PFSK-1 (cell line): ENCODE measurements around the gene SUSD6.

Experiments
- FOXP2 ChIP-seq: optimal IDR thresholded peaks from 2 replicates; pipeline ENCODE3; 2011; ENCODE audit warnings: borderline replicate concordance, control low read depth, inconsistent platforms; ENCODE audit not compliant: insufficient read depth; ENCODE audit errors: extremely low read length, extremely low read depth
- POLR2AphosphoS5 ChIP-seq: IDR thresholded peaks from 2 replicates; pipeline ENCODE4 v1.6.1; 2012; ENCODE audit warnings: low read depth, mild to moderate bottlenecking, control low read depth, low read length, moderate library complexity
- SIN3A ChIP-seq: IDR thresholded peaks from 2 replicates; pipeline ENCODE4 v1.6.1; 2012; ENCODE audit warnings: mild to moderate bottlenecking, low read length, moderate library complexity, borderline replicate concordance; ENCODE audit not compliant: insufficient read depth
- TAF1 ChIP-seq: IDR thresholded peaks from 2 replicates; pipeline ENCODE4 v1.6.1; 2012; ENCODE audit warnings: low read length, control low read depth, borderline replicate concordance; ENCODE audit not compliant: insufficient read depth
- TF ChIP-seq, protein P1 (sequence below), 2 experiments: IDR thresholded peaks; 2 replicates each; pipeline versions ENCODE4 v1.6.1 to v1.8.0; 2011 to 2012; ENCODE audit warnings: low read depth in 2 of 2, low read length in 2 of 2, control low read depth in 1 of 2, inconsistent platforms in 1 of 2, mild to moderate bottlenecking in 1 of 2, moderate library complexity in 1 of 2; ENCODE audit not compliant: insufficient read depth in 1 of 2

DNA sequence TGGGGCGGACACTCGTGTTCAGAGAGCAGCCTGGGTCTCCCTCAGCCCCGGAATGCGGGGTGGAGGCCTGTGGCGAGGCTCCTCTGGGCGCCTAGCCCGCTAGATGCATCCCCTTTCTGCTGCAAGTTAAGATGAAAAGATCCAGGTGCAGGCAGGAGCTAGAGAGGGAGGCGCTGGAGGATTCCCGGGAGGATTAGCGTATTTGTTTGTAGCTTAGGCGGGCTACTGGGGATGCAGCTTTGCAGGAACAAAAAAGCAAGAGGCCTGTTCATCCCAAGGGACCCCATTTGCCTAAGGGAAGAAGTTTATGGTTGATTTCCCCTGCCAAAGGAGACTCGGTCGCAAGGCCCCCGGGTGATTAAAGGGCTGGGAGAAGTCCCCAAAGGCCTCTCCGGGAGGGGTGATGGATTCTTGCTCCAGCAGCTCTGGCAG, 37.5 kb upstream of the SUSD6 start:
- TF ChIP-seq POLR2AphosphoS5 = no peak
- TF ChIP-seq FOXP2 = no peak
- TF ChIP-seq, protein P1, sequence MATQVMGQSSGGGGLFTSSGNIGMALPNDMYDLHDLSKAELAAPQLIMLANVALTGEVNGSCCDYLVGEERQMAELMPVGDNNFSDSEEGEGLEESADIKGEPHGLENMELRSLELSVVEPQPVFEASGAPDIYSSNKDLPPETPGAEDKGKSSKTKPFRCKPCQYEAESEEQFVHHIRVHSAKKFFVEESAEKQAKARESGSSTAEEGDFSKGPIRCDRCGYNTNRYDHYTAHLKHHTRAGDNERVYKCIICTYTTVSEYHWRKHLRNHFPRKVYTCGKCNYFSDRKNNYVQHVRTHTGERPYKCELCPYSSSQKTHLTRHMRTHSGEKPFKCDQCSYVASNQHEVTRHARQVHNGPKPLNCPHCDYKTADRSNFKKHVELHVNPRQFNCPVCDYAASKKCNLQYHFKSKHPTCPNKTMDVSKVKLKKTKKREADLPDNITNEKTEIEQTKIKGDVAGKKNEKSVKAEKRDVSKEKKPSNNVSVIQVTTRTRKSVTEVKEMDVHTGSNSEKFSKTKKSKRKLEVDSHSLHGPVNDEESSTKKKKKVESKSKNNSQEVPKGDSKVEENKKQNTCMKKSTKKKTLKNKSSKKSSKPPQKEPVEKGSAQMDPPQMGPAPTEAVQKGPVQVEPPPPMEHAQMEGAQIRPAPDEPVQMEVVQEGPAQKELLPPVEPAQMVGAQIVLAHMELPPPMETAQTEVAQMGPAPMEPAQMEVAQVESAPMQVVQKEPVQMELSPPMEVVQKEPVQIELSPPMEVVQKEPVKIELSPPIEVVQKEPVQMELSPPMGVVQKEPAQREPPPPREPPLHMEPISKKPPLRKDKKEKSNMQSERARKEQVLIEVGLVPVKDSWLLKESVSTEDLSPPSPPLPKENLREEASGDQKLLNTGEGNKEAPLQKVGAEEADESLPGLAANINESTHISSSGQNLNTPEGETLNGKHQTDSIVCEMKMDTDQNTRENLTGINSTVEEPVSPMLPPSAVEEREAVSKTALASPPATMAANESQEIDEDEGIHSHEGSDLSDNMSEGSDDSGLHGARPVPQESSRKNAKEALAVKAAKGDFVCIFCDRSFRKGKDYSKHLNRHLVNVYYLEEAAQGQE (IDR thresholded peaks at IDR 0.05; ENCODE audit: insufficient read depth in 1 of 2, low read depth in 2 of 2, low read length in 2 of 2) = no peak
- TF ChIP-seq TAF1 = no peak
- TF ChIP-seq SIN3A = no peak
